Spleen (tissue), 7 donors: ENCODE results near the gene KLHDC8A.

Experiments
- POLR2A ChIP-seq, 3 donors: fragments of 450-650 bp; IDR thresholded peaks; one replicate each; pipeline ENCODE4 v1.5.1; 2017; ENCODE audit warnings: antibody characterized with exemption in 3 of 3, mild to moderate bottlenecking in 1 of 3
- TF ChIP-seq, protein P1 (sequence below), 11 experiments: fragments of 200-600 bp in 7 of 11; fragments of 450-650 bp in 4 of 11; sonication (generic) in 4 of 11; IDR thresholded peaks in 8 of 11; conservative IDR thresholded peaks in 3 of 11; 1 replicate in 7 of 11; 2 replicates in 4 of 11; pipeline versions ENCODE4 v1.4.0 to v1.8.0; 2016 to 2021; ENCODE audit warnings: antibody characterized with exemption in 11 of 11, inconsistent platforms in 4 of 11, mild to moderate bottlenecking in 1 of 11
- donor health status: DM: no; HTN: no; CAD: no; lungs with moderate emphysema.
- donor health status: DM: no; HTN: no; CAD: no.
- donor health status: DM: no; HTN: no; CAD: no.

DNA sequence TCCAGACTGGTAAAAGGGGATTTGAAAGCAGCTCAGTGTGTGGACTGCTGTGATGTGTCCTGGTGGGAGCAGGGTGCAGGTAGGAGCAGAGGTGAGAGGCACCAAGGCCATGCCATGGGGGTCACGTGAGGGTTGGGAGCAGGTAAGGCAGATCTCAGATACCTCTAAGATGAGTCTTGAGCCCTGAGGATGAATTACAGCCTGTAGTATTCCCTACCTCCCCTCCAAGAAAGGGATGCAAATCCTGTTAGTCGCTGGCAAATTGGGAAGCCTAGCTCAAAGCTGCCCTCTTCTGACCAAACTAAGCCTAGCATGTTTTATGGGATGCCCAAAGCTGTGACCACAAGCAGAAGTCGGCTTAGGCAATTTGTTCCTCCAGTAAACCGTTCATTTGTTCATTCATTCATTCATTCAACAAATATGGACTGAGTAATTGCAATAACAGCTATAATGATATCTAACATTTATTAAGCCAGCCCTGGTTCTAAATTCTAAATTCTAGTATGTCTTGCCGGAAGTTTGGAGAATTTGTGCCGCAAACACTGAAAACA, 31.3 kb downstream of the KLHDC8A start:
- TF ChIP-seq POLR2A (IDR thresholded peaks at IDR 0.05), result no peak
- TF ChIP-seq, protein P1, sequence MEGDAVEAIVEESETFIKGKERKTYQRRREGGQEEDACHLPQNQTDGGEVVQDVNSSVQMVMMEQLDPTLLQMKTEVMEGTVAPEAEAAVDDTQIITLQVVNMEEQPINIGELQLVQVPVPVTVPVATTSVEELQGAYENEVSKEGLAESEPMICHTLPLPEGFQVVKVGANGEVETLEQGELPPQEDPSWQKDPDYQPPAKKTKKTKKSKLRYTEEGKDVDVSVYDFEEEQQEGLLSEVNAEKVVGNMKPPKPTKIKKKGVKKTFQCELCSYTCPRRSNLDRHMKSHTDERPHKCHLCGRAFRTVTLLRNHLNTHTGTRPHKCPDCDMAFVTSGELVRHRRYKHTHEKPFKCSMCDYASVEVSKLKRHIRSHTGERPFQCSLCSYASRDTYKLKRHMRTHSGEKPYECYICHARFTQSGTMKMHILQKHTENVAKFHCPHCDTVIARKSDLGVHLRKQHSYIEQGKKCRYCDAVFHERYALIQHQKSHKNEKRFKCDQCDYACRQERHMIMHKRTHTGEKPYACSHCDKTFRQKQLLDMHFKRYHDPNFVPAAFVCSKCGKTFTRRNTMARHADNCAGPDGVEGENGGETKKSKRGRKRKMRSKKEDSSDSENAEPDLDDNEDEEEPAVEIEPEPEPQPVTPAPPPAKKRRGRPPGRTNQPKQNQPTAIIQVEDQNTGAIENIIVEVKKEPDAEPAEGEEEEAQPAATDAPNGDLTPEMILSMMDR (IDR thresholded peaks at IDR 0.05 in 8 of 11, conservative IDR thresholded peaks at IDR 0.05 in 3 of 11), result peak; percentile 62 to 93 (median 83)
